NCI-H2196 treated with DMSO at 0.1 percent for 48 hours (cell line): ENCODE measurements around the gene PRKCE.

Experiments
- DNase-seq: peaks from one replicate; lab custom pipeline; 2025; ENCODE audit not compliant: unreplicated experiment; lab: John Stamatoyannopoulos, UW

Gene PRKCE

DNA sequence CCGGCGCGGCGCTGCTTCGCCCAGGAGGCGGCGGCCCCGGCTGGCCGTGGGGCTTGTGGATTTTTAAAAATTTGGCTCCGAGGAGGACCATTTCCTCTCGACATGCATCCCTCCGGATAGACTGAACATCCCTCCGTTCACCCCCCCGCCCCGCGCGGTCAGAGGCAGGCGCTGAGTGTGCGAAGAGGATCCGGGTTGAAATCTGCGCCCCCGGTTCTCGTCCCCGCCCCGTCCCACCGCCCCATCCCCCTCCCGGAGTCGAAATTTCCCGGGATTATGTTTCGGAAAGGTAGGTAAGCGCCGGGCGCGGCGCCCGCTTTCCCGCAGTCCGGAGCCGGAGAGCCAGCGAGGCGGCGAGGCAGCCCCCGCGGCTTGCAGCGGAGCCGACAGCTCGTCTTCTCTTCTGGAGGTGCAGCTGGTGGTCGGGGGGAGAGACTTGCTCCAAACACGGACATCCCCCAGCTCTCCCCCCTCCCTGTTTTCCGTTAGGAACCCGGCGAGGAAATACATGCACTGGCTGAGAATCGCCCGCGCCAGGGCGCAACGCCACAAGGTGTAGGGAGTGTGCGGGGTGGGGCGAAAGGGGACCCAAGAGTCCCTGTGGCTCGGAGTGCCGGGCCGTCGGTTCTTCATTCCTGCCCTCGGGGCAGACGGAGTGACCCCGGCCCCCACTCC is at the start of gene PRKCE:
Gene PRKCE (plus strand): TSS at position 261 of the 675 bp plus-strand sequence.
- DNase-seq, result no peak

DNA sequence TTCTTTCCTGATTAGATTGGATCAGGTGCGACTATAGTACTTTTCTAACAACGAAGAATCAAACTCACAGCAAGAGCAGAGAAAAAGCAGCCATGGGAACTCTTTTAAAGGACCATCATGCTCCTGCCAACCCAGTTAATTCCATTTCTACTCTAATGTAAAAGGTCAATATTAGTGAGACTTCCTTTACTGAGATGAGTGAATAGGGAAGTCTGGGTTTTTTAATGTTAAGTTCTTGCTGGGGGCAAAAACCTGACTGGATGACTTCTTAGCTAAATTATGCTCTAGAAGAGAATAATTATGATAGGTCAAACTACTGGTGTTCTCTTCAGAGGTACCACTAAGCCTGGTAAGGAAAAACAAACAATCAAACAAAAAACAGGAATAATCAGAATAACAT is 48.9 kb upstream of the PRKCE start:
- no peak for DNase-seq

DNA sequence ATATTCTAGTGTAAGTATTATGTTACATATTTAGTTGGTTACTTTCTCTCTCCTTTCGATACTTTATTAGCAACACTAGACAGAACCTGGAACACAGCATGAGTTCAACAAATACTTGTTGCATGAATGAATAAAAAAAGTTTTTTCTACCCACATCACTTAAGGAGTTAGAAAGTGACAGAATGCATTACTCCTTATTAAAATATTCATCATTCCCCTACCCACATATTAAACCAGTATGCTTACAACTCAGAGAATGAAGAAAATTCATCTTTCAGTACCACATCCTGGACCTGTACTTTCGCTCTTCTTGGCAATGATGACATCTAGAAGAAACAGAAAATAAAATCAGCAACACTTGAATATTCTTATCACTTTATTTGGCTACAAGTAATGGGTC is 46.4 kb upstream of the PRKCE start:
- DNase-seq, result no peak

DNA sequence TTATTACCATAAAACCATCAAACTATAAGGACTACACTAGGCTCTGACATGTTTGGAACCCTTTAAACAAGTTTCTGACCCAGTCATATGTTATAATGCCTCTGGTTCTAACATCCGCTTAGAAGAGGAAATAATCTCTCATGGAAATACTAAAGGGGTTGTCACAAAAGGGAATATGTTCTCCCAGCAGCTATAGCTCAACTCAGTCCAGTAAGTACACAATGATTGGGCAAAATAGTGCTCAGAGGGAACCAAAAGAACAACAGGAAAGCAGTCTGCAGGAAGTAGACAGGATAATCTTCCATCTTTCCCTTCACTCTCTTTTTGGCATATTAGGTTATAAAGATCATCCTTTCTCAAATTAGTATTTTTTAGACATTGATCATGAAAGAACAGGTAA is 44.7 kb upstream of the PRKCE start:
- no peak for DNase-seq

DNA sequence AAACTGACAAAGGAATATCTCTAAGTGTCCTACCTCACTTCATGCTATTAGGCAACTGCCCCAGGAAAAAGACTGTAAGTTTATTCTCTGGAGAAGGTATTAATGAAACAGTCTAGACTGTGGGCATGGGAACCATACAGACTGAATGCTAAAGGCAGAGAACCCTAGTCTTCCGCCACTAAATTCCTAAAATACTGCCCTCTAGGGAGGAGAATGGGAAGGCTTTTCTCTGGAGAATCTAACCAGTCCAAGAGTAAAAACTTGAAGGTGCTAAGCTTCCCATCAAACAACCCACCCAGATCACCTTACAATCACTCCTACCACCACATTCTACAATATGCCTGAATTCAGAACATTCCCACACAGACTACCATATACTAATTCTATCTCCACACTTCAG is 43.8 kb upstream of the PRKCE start:
- no peak for DNase-seq

DNA sequence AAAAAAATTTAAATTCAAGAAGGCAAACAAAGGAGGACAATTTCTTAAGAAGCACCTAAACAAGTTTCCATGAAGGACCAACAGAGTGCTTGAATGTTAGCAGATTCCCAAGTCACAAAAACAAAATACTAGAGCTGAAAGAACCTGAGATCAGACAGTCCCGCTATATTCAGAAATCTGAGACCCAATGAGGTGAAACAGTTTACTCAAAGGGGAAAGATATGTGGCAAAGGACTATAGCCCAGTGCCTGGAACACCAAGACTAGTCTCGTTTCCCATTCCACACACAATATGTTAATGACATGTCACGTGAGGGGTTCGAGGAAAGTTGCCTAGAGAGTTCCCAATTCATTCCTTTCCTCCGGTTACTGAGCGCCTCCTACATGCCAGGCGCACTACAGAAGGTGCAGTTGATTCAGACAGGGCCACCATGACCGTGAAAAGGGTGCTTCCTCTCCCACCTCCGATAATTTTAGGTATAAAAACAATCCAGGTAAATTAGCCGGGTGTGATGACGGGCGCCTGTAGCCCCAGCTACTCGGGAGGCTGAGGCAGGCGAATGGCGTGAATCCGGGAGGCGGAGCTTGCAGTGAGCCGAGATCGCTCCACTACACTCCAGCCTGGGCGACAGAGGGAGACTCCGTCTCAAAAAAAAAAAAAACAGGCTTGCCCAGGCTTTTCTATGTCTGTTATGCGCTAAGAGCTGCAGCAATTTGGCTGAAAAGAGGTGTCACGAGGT is 41.0 kb upstream of the PRKCE start:
- DNase-seq, result peak; percentile 62

DNA sequence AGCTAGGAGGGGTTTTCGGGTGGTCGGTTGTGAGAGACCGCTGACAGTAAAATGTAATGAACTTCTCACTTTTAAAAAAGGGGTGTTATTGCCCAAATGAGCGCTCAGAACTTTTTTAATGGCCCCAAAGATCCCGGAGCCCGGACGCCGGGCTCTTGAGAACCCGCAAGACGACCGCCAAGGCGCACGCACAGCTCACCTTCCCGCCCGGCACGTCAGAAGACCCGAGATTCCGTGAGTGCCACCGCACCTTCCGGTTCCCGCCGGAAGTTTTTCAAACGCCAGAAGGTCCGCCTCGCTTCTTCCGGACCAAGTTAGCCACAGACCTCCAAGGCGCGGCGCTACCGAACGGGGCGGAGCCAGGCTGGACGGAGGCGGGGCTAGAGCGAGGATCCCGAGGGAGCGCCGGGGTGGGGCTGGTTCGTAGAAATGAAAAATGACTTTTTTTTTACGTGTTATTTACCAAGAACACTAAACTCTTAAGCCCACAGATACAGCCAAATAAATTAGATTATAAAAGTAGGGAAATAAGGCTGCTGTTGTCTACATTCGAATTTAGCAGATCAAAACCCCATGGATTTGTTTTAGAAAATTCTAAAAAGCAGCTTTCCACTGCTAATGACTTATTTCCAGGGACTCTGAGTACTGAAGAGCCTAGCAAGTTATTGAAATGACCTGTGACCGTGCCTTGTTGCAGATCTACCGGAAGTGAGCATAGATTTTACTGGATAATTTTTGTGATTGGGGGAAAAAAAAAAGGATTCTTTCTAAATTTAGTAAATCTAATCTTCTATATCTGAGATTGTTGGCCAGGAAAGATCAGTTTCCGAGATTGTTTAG is 40.2 kb upstream of the PRKCE start, which contains the start of gene SRBD1:
Gene SRBD1 (minus strand): TSS at position 248 of the 840 bp plus-strand sequence. CDS start 5,826 bp downstream, outside the sequence.
- DNase-seq, result peak; percentile 84

DNA sequence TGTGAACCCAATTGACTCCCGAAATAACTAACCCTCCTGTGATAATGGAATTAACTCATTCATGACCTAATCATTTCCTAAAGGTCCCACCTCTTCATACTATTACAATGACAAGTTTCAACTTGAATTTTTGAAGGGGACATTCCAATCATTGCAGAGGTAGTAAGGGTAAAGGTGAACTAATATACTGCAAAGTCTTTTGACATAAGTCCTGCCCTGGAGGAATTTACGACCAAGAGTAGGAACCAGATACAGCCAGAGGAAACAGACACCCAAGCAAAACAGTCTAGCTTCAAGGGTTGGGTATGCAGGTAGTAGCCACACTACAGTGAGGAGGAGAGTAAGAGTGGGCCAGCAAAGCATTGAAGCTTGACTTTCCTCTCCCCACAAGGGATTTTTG is 39.2 kb upstream of the PRKCE start:
- DNase-seq, result no peak

DNA sequence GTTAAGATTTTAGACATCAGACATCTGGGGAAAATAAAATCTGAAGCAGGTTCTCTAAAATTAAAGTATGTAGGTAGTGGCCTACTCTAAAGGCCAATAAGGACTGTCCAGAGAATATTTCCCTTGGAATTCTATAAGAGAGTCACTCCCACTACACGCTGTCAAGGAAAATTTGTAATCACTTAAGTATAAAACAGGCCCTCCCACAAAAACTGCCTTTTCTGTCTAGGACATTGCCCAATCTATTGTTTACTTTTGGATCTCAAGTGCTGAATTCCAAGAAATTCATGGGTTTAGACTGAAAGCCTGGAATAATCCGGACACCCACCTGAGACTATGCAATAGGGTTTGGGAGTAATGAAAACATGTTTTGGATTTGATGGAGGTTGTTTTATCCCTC is 38.7 kb upstream of the PRKCE start:
- DNase-seq, result no peak

DNA sequence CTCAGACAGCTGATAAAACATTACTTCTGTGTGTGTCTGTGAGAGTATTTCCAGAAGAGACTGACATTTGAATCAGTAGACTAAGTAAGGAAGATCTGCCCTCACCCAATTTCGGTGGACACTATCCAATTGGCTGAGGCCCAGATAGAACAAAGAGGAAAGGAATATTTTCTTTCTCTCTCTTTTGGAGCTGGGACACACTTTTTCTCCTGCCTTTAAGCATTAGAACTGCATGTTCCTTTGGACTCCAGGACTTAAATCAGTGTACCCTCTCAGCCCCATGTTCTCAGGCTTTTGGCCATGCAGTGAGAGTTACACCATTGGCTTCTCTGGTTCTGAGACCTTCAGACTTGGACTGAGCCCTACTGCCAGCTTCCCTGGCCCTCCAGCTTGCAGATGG is 37.1 kb upstream of the PRKCE start:
- DNase-seq, result no peak

DNA sequence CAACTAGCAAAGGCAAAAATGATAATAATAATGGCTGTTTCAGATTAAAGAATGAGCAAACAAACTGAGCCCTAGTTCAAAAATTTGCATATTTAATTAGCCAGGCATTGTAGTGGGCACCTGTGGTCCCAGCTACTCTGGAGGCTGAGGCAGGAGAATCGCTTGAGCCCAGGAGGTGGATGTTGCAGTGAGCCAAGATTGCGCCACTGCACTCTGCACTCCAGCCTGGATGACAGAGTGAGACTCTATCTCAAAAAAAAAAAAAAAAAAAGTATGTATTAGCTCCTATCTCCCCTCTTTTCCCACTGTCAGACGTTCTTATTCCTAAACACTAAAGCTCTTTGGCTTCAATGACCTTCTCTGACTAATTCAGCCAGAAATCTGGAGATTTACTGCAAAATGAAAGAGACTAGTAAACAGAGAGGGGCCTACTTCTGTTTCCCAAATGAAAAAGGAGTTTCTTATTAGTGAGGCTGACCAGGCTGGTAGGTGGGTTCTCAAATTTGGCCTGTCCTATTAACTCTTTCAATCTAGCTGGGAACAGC is 36.5 kb upstream of the PRKCE start:
- no peak for DNase-seq

DNA sequence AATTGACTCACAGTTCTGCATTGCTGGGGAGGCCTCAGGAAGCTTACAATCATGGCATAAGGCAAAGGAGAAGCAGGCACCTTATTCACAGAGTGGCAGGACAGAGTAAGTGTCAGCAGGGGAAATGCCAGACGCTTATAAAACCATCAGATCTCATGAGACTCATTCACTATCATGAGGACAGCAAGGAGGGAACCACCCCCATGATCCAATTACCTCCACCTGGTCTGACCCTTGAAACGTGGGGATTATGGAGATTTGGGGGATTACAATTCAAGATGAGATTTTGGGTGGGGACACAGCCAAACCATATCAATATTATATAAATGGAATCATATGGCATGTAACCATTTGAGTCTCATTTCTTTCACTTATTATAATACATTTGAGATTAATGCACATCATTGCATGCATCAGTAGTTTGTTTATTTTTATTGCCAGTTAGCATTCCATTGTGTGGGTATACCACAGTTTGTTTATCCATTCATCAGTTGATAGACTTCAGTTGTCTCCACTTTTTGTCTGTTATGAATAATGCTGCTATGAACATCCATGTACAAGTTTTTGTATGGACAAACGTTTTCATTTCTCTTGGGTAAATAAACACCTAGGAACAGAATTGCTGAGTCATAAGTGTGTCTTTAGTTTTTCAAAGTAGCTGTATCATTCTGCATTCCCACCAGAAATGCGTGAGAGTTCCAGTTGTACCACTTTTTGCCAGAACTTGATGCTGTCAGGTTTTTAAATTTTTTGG is 34.6 kb upstream of the PRKCE start:
- DNase-seq, result no peak

DNA sequence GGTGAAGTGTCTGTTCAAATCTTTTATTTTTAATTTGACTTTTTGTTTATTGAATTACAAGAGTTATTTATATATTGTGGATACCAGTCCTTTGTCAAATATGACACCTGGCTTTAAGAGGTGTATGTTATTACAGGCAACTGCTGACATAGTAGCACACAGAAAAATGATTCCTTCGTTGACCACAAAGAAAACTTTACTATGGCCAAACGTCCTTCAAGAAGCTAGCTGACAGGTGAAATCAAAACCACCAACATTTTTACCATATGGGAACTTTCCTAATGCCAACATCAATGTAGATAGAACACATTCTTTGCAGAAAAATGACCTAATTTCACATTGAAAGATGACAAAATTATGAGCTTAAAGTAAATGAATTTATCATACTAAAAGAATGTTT is 34.0 kb upstream of the PRKCE start:
- DNase-seq, result no peak

DNA sequence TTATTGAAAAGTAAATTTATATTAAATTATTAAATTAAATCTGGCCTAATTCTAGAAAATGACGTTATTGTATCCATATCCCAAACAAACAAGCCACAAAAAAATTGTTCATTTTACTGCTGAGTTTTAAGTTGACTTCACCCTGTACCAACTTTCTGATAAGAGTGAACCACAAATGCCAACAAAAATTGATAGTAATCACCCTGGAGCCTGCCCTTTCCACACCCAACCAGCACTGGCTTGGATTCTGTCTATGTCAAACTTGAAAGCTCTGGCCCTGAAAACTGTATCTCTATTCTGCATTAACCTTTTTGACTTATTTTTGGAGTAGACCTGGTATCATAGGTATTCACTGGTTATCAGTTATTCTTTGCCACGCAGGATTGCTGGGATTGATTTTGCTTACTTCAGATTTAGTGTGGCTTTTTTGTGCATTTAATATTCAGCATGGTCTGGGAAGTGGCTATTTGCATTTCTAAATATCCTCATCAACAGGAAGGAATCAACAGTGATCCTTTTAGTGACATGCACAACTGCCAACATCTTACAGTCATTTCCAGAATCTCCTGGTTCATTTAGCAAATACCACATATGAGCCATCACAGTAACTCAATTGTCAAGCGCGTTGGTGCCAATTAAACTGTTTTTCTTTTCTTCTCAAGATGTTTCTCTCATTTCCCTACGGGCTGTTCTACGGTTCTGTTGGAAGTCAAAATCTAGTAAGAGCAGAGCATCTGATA is 29.0 kb upstream of the PRKCE start:
- no peak for DNase-seq

DNA sequence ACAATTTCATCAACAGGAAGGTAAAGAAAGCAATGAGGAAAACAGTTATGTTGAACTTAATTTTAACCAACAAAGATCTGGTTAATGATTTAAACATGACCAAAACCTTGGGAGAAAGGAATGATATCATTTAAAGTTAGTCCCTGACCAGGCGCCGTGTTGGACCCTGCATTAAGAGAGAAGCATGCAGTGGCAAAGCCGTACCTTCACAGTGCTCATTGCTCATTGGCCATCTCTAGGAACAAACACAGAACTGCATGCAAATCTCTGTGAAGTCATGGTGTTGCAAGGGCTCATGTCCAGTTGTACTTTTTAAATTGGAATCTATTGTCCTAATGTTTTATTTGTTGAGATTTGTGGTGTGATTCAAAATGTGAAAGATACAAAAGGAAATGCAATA is 28.4 kb upstream of the PRKCE start:
- no peak for DNase-seq

DNA sequence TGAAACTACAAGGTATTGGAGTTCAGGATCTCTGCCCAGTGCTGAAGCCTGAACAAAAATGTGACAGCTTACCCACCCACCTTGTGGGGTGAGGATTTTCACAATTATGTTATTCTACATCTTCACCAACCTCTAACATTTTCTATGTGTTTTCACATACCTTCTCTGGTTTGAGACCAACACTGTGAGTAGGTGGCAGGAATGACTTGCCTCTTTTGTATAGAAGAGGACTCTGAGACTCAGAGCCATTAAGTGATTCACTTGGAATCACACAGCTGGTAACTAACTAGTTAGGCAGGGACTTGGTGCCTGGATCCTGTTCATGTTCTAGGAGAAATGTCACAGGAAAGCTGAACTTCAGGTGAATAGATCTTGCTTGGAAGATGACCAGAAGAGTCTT is 25.7 kb upstream of the PRKCE start:
- DNase-seq, result no peak

DNA sequence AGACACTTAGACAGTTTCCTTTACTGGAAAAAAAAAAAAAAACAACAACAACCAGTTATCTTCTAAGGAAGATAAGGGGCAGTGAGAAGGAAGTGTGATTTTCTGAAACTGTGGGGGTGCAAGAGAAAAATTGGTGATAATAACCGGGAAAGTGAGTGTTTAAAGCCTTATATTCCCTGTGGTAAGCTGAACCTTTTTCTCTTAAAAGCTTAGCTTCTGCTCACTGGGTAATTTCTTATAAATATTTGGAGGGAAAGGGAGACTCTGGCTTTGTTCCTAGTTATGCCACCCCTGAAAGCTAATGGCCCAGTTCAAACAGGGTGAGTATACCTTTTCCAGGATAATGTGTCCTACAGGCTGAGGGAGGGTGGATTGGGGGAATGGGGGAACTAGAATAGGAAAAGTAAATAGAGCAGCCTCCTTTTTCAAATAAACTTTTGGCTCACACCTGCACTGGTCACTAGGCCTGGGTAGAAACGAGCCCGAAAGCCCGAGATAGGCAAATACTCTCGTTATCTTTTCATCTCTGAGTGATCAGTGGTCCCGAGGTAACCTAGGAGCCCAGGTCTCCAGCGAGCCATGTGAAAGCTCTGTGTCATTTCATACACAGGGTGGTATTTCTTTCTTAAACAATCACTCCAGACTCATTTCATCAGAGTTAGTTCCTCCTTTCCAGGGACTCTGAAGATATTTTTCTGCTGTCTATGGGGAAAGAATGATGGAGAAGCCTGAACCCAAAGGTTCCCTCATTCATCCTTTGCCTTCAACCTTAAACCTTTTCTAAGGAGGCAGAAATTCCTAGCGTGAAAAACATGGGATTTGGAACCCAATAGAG is 24.9 kb upstream of the PRKCE start:
- peak; percentile 65 for DNase-seq

DNA sequence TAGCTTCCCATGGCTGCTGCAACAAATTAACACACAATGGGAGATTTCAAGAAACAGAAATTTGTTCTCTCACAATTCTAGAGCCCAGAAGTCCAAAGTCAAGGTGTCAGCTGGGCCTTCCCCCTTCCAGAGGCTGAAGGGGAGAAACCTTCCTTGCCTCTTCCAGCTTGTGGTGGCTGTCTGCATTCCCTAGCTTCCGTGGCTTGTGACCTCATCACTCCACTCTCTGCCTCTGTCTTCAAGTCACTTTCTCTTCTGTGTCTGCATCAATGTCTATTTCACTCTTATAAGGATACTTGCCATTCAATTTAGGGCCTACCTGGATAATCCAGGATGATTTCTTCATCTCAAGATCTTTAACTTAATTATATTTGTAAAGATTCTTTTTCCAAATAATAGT is 23.6 kb upstream of the PRKCE start:
- DNase-seq, result no peak

DNA sequence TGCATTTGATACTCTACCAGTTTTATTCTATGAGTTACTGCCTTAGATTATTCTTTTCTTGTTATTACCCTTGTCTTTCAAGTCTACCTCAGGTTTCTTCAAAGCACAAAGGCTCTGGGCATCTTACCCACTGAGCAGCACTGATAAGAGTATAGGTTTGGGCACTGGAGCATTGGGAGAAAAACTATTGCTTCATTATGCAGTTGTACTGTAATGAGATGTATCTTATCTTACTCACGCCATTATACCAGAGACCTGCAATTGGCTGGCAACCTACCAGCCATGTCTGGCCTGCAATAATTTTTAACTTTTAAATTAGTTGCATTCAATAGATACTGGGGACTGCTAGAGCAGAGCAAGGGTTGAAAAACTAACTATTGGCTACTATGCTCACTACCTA is 21.5 kb upstream of the PRKCE start:
- DNase-seq, result no peak
